ENCODE data around the gene TMEM238L.

TMEM238L gene

GRCh38 chr17:10798332-10798749 lies 5.6 kb downstream of the TMEM238L start:
- TF ChIP-seq CTCF (IDR thresholded peaks at IDR 0.05; ENCODE audit: insufficient read depth, low read length, poor library complexity, severe bottlenecking): no peak
- Histone ChIP-seq H3K27me3 (replicated peaks; ENCODE audit: control insufficient read depth, insufficient read depth, low read length) (no peaks in the 10 kb centered on the region), H3K36me3 (ENCODE audit: control insufficient read depth, insufficient read depth, low read length) (no peaks in the 10 kb centered on the region), H3K4me3 (replicated peaks; ENCODE audit: low read depth, low read length) (no peak overlapping the region)
- DNase-seq (ENCODE audit: extremely low read depth, insufficient read length): no peak

- Histone ChIP-seq H3K36me3 (ENCODE audit: control insufficient read depth, insufficient read depth, low read length) (no peaks in the 10 kb centered on the region), H3K4me3 (replicated peaks; ENCODE audit: low read depth, low read length) (no peak overlapping the region), H3K27me3 (replicated peaks; ENCODE audit: control insufficient read depth, insufficient read depth, low read length) (no peaks in the 10 kb centered on the region)
- DNase-seq (ENCODE audit: extremely low read depth, insufficient read length): no peak
- no peak for TF ChIP-seq CTCF (IDR thresholded peaks at IDR 0.05; ENCODE audit: insufficient read depth, low read length, poor library complexity, severe bottlenecking)
Measured at GRCh38 chr17:10797476-10798328, 6.2 kb downstream of the TMEM238L start.

GRCh38 chr17:10793816-10794215 lies 10.1 kb downstream of the TMEM238L start:
- Histone ChIP-seq H3K27me3 (replicated peaks; ENCODE audit: control insufficient read depth, insufficient read depth, low read length) (no peaks in the 10 kb centered on the region; the same call in 1 of the 2 replicates), H3K4me3 (replicated peaks; ENCODE audit: low read depth, low read length) (no peak overlapping the region), H3K36me3 (ENCODE audit: control insufficient read depth, insufficient read depth, low read length) (no peaks in the 10 kb centered on the region)
- no peak for TF ChIP-seq CTCF (IDR thresholded peaks at IDR 0.05; ENCODE audit: insufficient read depth, low read length, poor library complexity, severe bottlenecking)
- DNase-seq (ENCODE audit: extremely low read depth, insufficient read length): no peak

GRCh38 chr17:10793256-10793655 lies 10.6 kb downstream of the TMEM238L start:
- Histone ChIP-seq H3K36me3 (ENCODE audit: control insufficient read depth, insufficient read depth, low read length) (no peaks in the 10 kb centered on the region), H3K4me3 (replicated peaks; ENCODE audit: low read depth, low read length) (no peak overlapping the region), H3K27me3 (replicated peaks; ENCODE audit: control insufficient read depth, insufficient read depth, low read length) (no peaks in the 10 kb centered on the region; the same call in 1 of the 2 replicates)
- TF ChIP-seq CTCF (IDR thresholded peaks at IDR 0.05; ENCODE audit: insufficient read depth, low read length, poor library complexity, severe bottlenecking): no peak
- DNase-seq (ENCODE audit: extremely low read depth, insufficient read length): no peak

GRCh38 chr17:10792151-10792550 lies 11.7 kb downstream of the TMEM238L start:
- H3K4me3 ChIP-seq (replicated peaks; ENCODE audit: low read depth, low read length): no peak overlapping the region
- no peak for TF ChIP-seq CTCF (IDR thresholded peaks at IDR 0.05; ENCODE audit: insufficient read depth, low read length, poor library complexity, severe bottlenecking)
- no peaks in the 10 kb centered on the region; the same call in 1 of the 2 replicates for H3K27me3 ChIP-seq (replicated peaks; ENCODE audit: control insufficient read depth, insufficient read depth, low read length)
- no peaks in the 10 kb centered on the region for H3K36me3 ChIP-seq (ENCODE audit: control insufficient read depth, insufficient read depth, low read length)
- DNase-seq (ENCODE audit: extremely low read depth, insufficient read length): no peak
